Endothelial cell of umbilical vein (primary cell): ENCODE data around the gene GNPDA1. TPM values are rescaled to one million over a fixed set of nuclear protein-coding genes. Genes with fewer than 3 reads are reported as not detected.

Experiments used
- BruUV-seq: library from RNA; stranded (reverse); fragments of 400-500 nt; replicated peaks from 2 replicates; lab custom pipeline; 2021; lab: Mats Ljungman, UMichigan
- CTCF ChIA-PET: fragments of 300-600, 350-600 bp; sonication (Branson Sonifier 250); formaldehyde crosslinking; loops from one replicate; lab custom pipeline; 2021; ENCODE audit warnings: antibody characterized with exemption, inconsistent platforms; lab: Charles Lee
- POLR2A ChIA-PET: fragments of 300-600, 350-600 bp; sonication (Branson Sonifier 250); formaldehyde crosslinking; loops from one replicate; lab custom pipeline; 2021; ENCODE audit warnings: antibody characterized with exemption, inconsistent platforms; lab: Charles Lee
- DNase-seq: peaks from one replicate; pipeline ENCODE4 v3.0.0-alpha.2; 2011; ENCODE audit warnings: low read depth, low spot score
- FAIRE-seq: peaks from 2 replicates; lab custom pipeline; 2011; peaks lifted over from hg19 to GRCh38; lab: Jason Lieb, UNC
- H2AFZ ChIP-seq: 2 replicates; pipeline ENCODE4 v1.6.0; 2012; ENCODE audit warnings: low read depth, low read length, control low read depth, inconsistent platforms
- H3K27ac ChIP-seq: 2 replicates; pipeline ENCODE4 v1.5.1; 2011; ENCODE audit warnings: low read depth, mild to moderate bottlenecking, control low read depth, low read length, moderate library complexity; ENCODE audit not compliant: insufficient read depth
- H3K27me3 ChIP-seq, 2 experiments: 2 replicates each; pipeline versions ENCODE4 v1.6.0 to v1.6.1; 2011; ENCODE audit warnings: low read length in 2 of 2, mixed read lengths in 1 of 2; ENCODE audit not compliant: control insufficient read depth in 2 of 2, insufficient read depth in 2 of 2
- H3K36me3 ChIP-seq, 2 experiments: 2 replicates in 1 of 2; 3 replicates in 1 of 2; pipeline ENCODE4 v1.5.1; 2011; ENCODE audit warnings: low read length in 2 of 2, mild to moderate bottlenecking in 1 of 2, moderate library complexity in 1 of 2; ENCODE audit not compliant: control insufficient read depth in 2 of 2, insufficient read depth in 2 of 2; ENCODE audit errors: extremely low read depth in 1 of 2
- H3K4me1 ChIP-seq: 3 replicates; pipeline ENCODE4 v1.5.1; 2011; ENCODE audit warnings: mild to moderate bottlenecking, low read length; ENCODE audit not compliant: control insufficient read depth, insufficient read depth; ENCODE audit errors: extremely low read depth
- H3K4me2 ChIP-seq: 2 replicates; pipeline ENCODE4 v1.6.1; 2011; ENCODE audit warnings: low read length, control low read depth, mixed read lengths; ENCODE audit not compliant: insufficient read depth
- H3K4me3 ChIP-seq, 3 experiments: fragments of 200-600 bp in 1 of 3; sonication (generic), shearing (Covaris generic) in 1 of 3; replicated peaks in 1 of 3; 2 replicates each; pipeline ENCODE4 v1.5.1; 2011 to 2016; ENCODE audit warnings: control low read depth in 3 of 3, low read length in 3 of 3, mild to moderate bottlenecking in 2 of 3, inconsistent platforms in 1 of 3, low read depth in 1 of 3, moderate library complexity in 1 of 3; ENCODE audit not compliant: insufficient read depth in 1 of 3
- H3K79me2 ChIP-seq: 2 replicates; pipeline ENCODE4 v1.6.0; 2012; ENCODE audit warnings: low read length, inconsistent platforms; ENCODE audit not compliant: control insufficient read depth, insufficient read depth
- H3K9ac ChIP-seq: replicated peaks from 2 replicates; pipeline ENCODE3; 2011; ENCODE audit warnings: low read length, control low read depth; ENCODE audit not compliant: insufficient read depth; ENCODE audit errors: extremely low read depth
- H3K9me1 ChIP-seq: replicated peaks from 3 replicates; pipeline ENCODE4 v1.6.0; 2011; ENCODE audit warnings: mild to moderate bottlenecking, low read length; ENCODE audit not compliant: control insufficient read depth, insufficient read depth; ENCODE audit errors: extremely low read depth
- H3K9me3 ChIP-seq: replicated peaks from 2 replicates; pipeline ENCODE4 v1.5.1; 2012; ENCODE audit warnings: low read length, inconsistent platforms; ENCODE audit not compliant: control insufficient read depth, insufficient read depth
- H4K20me1 ChIP-seq: replicated peaks from 2 replicates; pipeline ENCODE3; 2011; ENCODE audit warnings: mild to moderate bottlenecking, low read length; ENCODE audit not compliant: control insufficient read depth, insufficient read depth; ENCODE audit errors: extremely low read depth
- CTCF ChIP-seq, 2 donors: IDR thresholded peaks; 1 replicate in 1 of 2; 2 replicates in 1 of 2; pipeline ENCODE4 v1.5.1; 2011; ENCODE audit warnings: low read length in 2 of 2, mild to moderate bottlenecking in 2 of 2, moderate library complexity in 2 of 2, control low read depth in 1 of 2, inconsistent platforms in 1 of 2, low read depth in 1 of 2; ENCODE audit not compliant: insufficient read depth in 1 of 2; ENCODE audit errors: extremely low read depth in 1 of 2
- EZH2 ChIP-seq: IDR thresholded peaks from 2 replicates; pipeline ENCODE4 v1.6.1; 2012; ENCODE audit warnings: borderline replicate concordance, low read depth, mild to moderate bottlenecking, moderate library complexity, low read length, inconsistent platforms; ENCODE audit not compliant: severe bottlenecking
- FOS ChIP-seq: IDR thresholded peaks from 2 replicates; pipeline ENCODE4 v1.6.1; 2011; ENCODE audit warnings: mild to moderate bottlenecking, low read length, moderate library complexity, borderline replicate concordance; ENCODE audit not compliant: insufficient read depth
- GATA2 ChIP-seq: IDR thresholded peaks from 2 replicates; pipeline ENCODE4 v1.7.0; 2011; ENCODE audit warnings: low read depth, mild to moderate bottlenecking, moderate library complexity, mixed read lengths, low read length; ENCODE audit not compliant: insufficient read length, insufficient read depth
- JUN ChIP-seq: IDR thresholded peaks from 2 replicates; pipeline ENCODE4 v1.6.1; 2011; ENCODE audit warnings: borderline replicate concordance, low read depth; ENCODE audit not compliant: insufficient read length, insufficient read depth
- MAX ChIP-seq: IDR thresholded peaks from 2 replicates; pipeline ENCODE4 v1.6.1; 2011; ENCODE audit not compliant: insufficient read depth, insufficient read length
- MYC ChIP-seq: IDR thresholded peaks from one replicate; pipeline ENCODE4 v1.6.1; 2011; ENCODE audit warnings: mild to moderate bottlenecking, low read depth, low read length
- POLR2A ChIP-seq: IDR thresholded peaks from 2 replicates; pipeline ENCODE4 v1.6.1; 2012; ENCODE audit warnings: low read depth, mild to moderate bottlenecking, control low read depth, low read length
- POLR2AphosphoS5 ChIP-seq: IDR thresholded peaks from 2 replicates; pipeline ENCODE4 v1.6.1; 2012; ENCODE audit warnings: low read depth, mild to moderate bottlenecking, control low read depth, low read length, moderate library complexity; ENCODE audit not compliant: insufficient read depth
- dilution Hi-C: fragments of 300-500 bp; cut with MboI; formaldehyde crosslinking; loops from one replicate; pipeline ENCODE4 v1.15.0; 2019; ENCODE audit warnings: low sequenced_read_pairs; ENCODE audit not compliant: extremely low pct_ligation_motif_present
- intact Hi-C: fragments of 100-400 bp; cut with micrococcal nuclease; formaldehyde crosslinking; loops from one replicate; pipeline ENCODE4 v1.10.0; 2022
- polyA plus RNA-seq, 4 experiments: library from polyadenylated mRNA; depleted of rRNA in 3 of 4; stranded (reverse) in 3 of 4; unstranded in 1 of 4; fragments of >200 nt; gene quantifications; 2 replicates each; pipeline versions ENCODE4 v1.2.1 to v1.2.3, GENCODE V29; 2011 to 2012; ENCODE audit warnings: missing spikeins in 1 of 4
- total RNA-seq: library from RNA; stranded (reverse); gene quantifications from 2 replicates; pipeline ENCODE4 v1.2.3, GENCODE V29; 2021

The GNPDA1 gene
- total and polyA plus RNA-seq, 2 donors (not counting 3 experiments of a cell fraction or from before 2014, with no cell fraction given): 22.5 to 49.3 TPM

- TF ChIP-seq JUN (no peak), FOS (no peak), MAX (no peak), GATA2 (no peak), POLR2A (no peak), EZH2 (no peak), MYC (no peak), POLR2AphosphoS5 (no peak), CTCF (IDR thresholded peaks at IDR 0.05; ENCODE audit: extremely low read depth in 1 of 2, insufficient read depth in 1 of 2, low read depth in 1 of 2, low read length in 2 of 2) (no peak)
- H3K9ac ChIP-seq: no peak overlapping the region
- H3K9me3 ChIP-seq: no peaks in the 10 kb centered on the region
- H2AFZ ChIP-seq: no peak overlapping the region
- no peaks in the 10 kb centered on the region for H4K20me1 ChIP-seq
- no peak overlapping the region for H3K27ac ChIP-seq
- intact Hi-C loops (no loop called here), dilution Hi-C loops (no loop called here)
- CTCF ChIA-PET: no interaction called here
- FAIRE-seq (no peak), DNase-seq (no peak)
- BruUV-seq: no TSS peak
- H3K4me2 ChIP-seq: no peak overlapping the region
- H3K4me1 ChIP-seq: peaks cover 10% of the 10 kb centered on the region
- no peaks in the 10 kb centered on the region for H3K27me3 ChIP-seq
- POLR2A ChIA-PET: no interaction called here
- H3K36me3 ChIP-seq: no peaks in the 10 kb centered on the region
- no peaks in the 10 kb centered on the region for H3K79me2 ChIP-seq
- H3K9me1 ChIP-seq: no peaks in the 10 kb centered on the region
- H3K4me3 ChIP-seq: no peak overlapping the region
Measured at GRCh38 chr5:142057697-142058056, 44.9 kb upstream of the GNPDA1 start.
